Liver (tissue), 9 donors: Measurements from ENCODE around the gene PHF10. TPM values are rescaled to one million over a fixed set of nuclear protein-coding genes. Genes with fewer than 3 reads are reported as not detected.

ENCODE experiments used
- DNase-seq: peaks from one replicate; pipeline ENCODE4 v3.0.0-alpha.2; 2017; ENCODE audit warnings: low spot score
- H3K27ac ChIP-seq, 2 donors: one replicate each; pipeline ENCODE4 v1.7.0; 2013; ENCODE audit warnings: inconsistent platforms in 2 of 2, low read length in 2 of 2, control low read depth in 1 of 2, low read depth in 1 of 2, mild to moderate bottlenecking in 1 of 2
- H3K27me3 ChIP-seq, 4 donors: one replicate each; pipeline versions ENCODE4 v1.6.1 to v1.7.0; 2013; ENCODE audit warnings: low read length in 3 of 4, inconsistent platforms in 1 of 4, mild to moderate bottlenecking in 1 of 4, moderate library complexity in 1 of 4; ENCODE audit not compliant: control insufficient read depth in 4 of 4, insufficient read depth in 4 of 4
- H3K36me3 ChIP-seq, 4 donors: one replicate each; pipeline versions ENCODE4 v1.6.1 to v1.7.0; 2013; ENCODE audit warnings: low read length in 3 of 4, mild to moderate bottlenecking in 3 of 4, low read depth in 1 of 4, moderate library complexity in 1 of 4; ENCODE audit not compliant: control insufficient read depth in 4 of 4, insufficient read depth in 3 of 4
- H3K4me1 ChIP-seq, 4 donors: one replicate each; pipeline versions ENCODE4 v1.6.1 to v1.7.0; 2013; ENCODE audit warnings: low read length in 3 of 4, mild to moderate bottlenecking in 3 of 4, moderate library complexity in 1 of 4; ENCODE audit not compliant: control insufficient read depth in 4 of 4, insufficient read depth in 4 of 4
- H3K4me3 ChIP-seq, 3 donors: one replicate each; pipeline versions ENCODE4 v1.6.1 to v1.7.0; 2013; ENCODE audit warnings: low read length in 3 of 3, control low read depth in 1 of 3, low read depth in 1 of 3, mild to moderate bottlenecking in 1 of 3
- H3K9ac ChIP-seq, 2 donors: one replicate each; pipeline ENCODE4 v1.7.0; 2013; ENCODE audit warnings: low read length in 2 of 2, mild to moderate bottlenecking in 2 of 2, moderate library complexity in 2 of 2, control low read depth in 1 of 2, low read depth in 1 of 2
- H3K9me3 ChIP-seq, 4 donors: one replicate each; pipeline versions ENCODE4 v1.6.1 to v1.7.0; 2013; ENCODE audit warnings: low read length in 3 of 4; ENCODE audit not compliant: control insufficient read depth in 4 of 4
- EGR1 ChIP-seq, 2 donors: IDR thresholded peaks; 2 replicates each; pipeline ENCODE4 v1.6.1; 2016 to 2018; ENCODE audit warnings: antibody characterized with exemption in 2 of 2, low read depth in 2 of 2
- FOXA1 ChIP-seq: IDR thresholded peaks from 2 replicates; pipeline ENCODE4 v1.6.1; 2016; ENCODE audit warnings: antibody characterized with exemption
- FOXA2 ChIP-seq: IDR thresholded peaks from 2 replicates; pipeline ENCODE4 v1.6.1; 2016; ENCODE audit warnings: antibody characterized with exemption
- GABPA ChIP-seq, 2 donors: IDR thresholded peaks in 1 of 2; conservative IDR thresholded peaks in 1 of 2; 2 replicates each; pipeline ENCODE4 v1.6.1; 2016; ENCODE audit warnings: antibody characterized with exemption in 2 of 2, mild to moderate bottlenecking in 1 of 2, moderate library complexity in 1 of 2
- HNF4A ChIP-seq, 2 donors: conservative IDR thresholded peaks; 2 replicates each; pipeline ENCODE4 v1.6.1; 2016; ENCODE audit warnings: antibody characterized with exemption in 2 of 2, mild to moderate bottlenecking in 2 of 2
- HNF4G ChIP-seq: IDR thresholded peaks from 2 replicates; pipeline ENCODE4 v1.6.1; 2016; ENCODE audit warnings: antibody characterized with exemption
- JUND ChIP-seq, 2 donors: IDR thresholded peaks; 2 replicates each; pipeline ENCODE4 v1.6.1; 2016; ENCODE audit warnings: antibody characterized with exemption in 2 of 2
- NR2F2 ChIP-seq: IDR thresholded peaks from 2 replicates; pipeline ENCODE4 v1.6.1; 2016; ENCODE audit warnings: antibody characterized with exemption
- RAD21 ChIP-seq, 2 donors: IDR thresholded peaks; 2 replicates each; pipeline ENCODE4 v1.6.1; 2016; ENCODE audit warnings: antibody characterized with exemption in 2 of 2, mild to moderate bottlenecking in 2 of 2
- RXRA ChIP-seq, 2 donors: IDR thresholded peaks; 2 replicates each; pipeline ENCODE4 v1.6.1; 2017 to 2018; ENCODE audit warnings: antibody characterized with exemption in 2 of 2, mild to moderate bottlenecking in 1 of 2
- SP1 ChIP-seq: IDR thresholded peaks from 2 replicates; pipeline ENCODE4 v1.6.1; 2018; ENCODE audit warnings: antibody characterized with exemption, mild to moderate bottlenecking
- YY1 ChIP-seq: IDR thresholded peaks from 2 replicates; pipeline ENCODE4 v1.6.1; 2016; ENCODE audit warnings: antibody characterized with exemption, mild to moderate bottlenecking
- WGBS: extraction: QIAGEN DNeasy Blood & Tissue Kit; methylation state at CpG from one replicate; pipeline ENCODE4 v1.1.7; 2013; 5-methylcytosine and 5-hydroxymethylcytosine counted together
- polyA plus RNA-seq, 2 donors: library from polyadenylated mRNA; stranded (reverse) in 1 of 2; unstranded in 1 of 2; fragments of 200-250 nt in 1 of 2; fragments of >200 nt in 1 of 2; fragmentation: Nextera tagmentation in 1 of 2; extraction: Ambion mirVana in 1 of 2; gene quantifications; one replicate each; pipeline versions ENCODE4 v1.2.1 to v1.2.3, GENCODE V29; 2013 to 2015
- total RNA-seq, 2 donors: library from RNA; depleted of rRNA; stranded (reverse); fragments of >200 nt; gene quantifications; one replicate each; pipeline ENCODE4 v1.2.3, GENCODE V29; 2014
- TF ChIP-seq, protein P1 (sequence below): IDR thresholded peaks from 2 replicates; pipeline ENCODE4 v1.6.1; 2016; ENCODE audit warnings: antibody characterized with exemption
- TF ChIP-seq, protein P2 (sequence below): fragments of 150-350 bp; IDR thresholded peaks from 2 replicates; pipeline ENCODE4 v1.5.1; 2017; ENCODE audit warnings: improper control_type of control experiment, low read depth, low read length; ENCODE audit not compliant: missing input control
- TF ChIP-seq, protein P3 (sequence below): IDR thresholded peaks from 2 replicates; pipeline ENCODE4 v1.6.1; 2016; ENCODE audit warnings: antibody characterized with exemption
- TF ChIP-seq, protein P4 (sequence below): IDR thresholded peaks from 2 replicates; pipeline ENCODE4 v1.6.1; 2016; ENCODE audit warnings: antibody characterized with exemption
- donor health status: healthy.
- donor health status: healthy.
- donor health status: healthy.
- donor health status: healthy.
- donor health status: healthy.

Gene PHF10
- total and polyA plus RNA-seq, 4 donors, result 10.2 to 25.7 (median 18.6) TPM

DNA sequence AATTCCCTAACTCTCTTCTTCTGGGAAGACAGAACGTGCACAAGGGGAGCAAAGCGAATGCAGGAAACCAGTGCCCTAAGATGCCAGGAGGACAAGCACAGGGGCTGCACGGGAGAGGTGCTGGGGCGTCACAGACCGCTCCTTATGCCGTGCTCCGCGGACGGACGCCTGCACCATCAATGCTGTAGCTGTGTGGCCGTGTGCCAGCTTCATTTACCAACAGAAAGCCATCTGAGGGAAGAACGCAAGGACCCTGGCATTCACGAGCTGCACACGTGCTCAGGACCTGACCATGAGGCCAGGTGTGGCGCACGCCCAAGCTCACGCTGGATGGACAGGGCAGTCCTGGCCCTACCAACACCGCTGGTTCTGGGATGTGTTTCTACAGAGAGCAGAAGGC is 57.9 kb downstream of the PHF10 start:
- TF ChIP-seq HNF4A (conservative IDR thresholded peaks at IDR 0.05) (no peak), NR2F2 (no peak), HNF4G (no peak), FOXA1 (no peak), EGR1 (IDR thresholded peaks at IDR 0.05; ENCODE audit: low read depth in 2 of 2) (no peak), YY1 (no peak), RXRA (IDR thresholded peaks at IDR 0.05) (no peak), FOXA2 (no peak), RAD21 (IDR thresholded peaks at IDR 0.05) (no peak), SP1 (no peak), GABPA (IDR thresholded peaks at IDR 0.05 in 1 of 2, conservative IDR thresholded peaks at IDR 0.05 in 1 of 2) (no peak), JUND (IDR thresholded peaks at IDR 0.05) (no peak)
- TF ChIP-seq, protein P1, sequence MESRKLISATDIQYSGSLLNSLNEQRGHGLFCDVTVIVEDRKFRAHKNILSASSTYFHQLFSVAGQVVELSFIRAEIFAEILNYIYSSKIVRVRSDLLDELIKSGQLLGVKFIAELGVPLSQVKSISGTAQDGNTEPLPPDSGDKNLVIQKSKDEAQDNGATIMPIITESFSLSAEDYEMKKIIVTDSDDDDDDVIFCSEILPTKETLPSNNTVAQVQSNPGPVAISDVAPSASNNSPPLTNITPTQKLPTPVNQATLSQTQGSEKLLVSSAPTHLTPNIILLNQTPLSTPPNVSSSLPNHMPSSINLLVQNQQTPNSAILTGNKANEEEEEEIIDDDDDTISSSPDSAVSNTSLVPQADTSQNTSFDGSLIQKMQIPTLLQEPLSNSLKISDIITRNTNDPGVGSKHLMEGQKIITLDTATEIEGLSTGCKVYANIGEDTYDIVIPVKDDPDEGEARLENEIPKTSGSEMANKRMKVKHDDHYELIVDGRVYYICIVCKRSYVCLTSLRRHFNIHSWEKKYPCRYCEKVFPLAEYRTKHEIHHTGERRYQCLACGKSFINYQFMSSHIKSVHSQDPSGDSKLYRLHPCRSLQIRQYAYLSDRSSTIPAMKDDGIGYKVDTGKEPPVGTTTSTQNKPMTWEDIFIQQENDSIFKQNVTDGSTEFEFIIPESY, result no peak
- TF ChIP-seq, protein P2, sequence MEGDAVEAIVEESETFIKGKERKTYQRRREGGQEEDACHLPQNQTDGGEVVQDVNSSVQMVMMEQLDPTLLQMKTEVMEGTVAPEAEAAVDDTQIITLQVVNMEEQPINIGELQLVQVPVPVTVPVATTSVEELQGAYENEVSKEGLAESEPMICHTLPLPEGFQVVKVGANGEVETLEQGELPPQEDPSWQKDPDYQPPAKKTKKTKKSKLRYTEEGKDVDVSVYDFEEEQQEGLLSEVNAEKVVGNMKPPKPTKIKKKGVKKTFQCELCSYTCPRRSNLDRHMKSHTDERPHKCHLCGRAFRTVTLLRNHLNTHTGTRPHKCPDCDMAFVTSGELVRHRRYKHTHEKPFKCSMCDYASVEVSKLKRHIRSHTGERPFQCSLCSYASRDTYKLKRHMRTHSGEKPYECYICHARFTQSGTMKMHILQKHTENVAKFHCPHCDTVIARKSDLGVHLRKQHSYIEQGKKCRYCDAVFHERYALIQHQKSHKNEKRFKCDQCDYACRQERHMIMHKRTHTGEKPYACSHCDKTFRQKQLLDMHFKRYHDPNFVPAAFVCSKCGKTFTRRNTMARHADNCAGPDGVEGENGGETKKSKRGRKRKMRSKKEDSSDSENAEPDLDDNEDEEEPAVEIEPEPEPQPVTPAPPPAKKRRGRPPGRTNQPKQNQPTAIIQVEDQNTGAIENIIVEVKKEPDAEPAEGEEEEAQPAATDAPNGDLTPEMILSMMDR, result no peak
- TF ChIP-seq, protein P3, sequence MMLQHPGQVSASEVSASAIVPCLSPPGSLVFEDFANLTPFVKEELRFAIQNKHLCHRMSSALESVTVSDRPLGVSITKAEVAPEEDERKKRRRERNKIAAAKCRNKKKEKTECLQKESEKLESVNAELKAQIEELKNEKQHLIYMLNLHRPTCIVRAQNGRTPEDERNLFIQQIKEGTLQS, result no peak
- Histone ChIP-seq H3K27me3 (no peaks in the 10 kb centered on the region), H3K4me1 (no peaks in the 10 kb centered on the region), H3K27ac (no peak overlapping the region), H3K36me3 (peaks cover 2 to 60% (median 22%) of the 10 kb centered on the region in 4 donors), H3K9ac (no peak overlapping the region), H3K9me3 (no peaks in the 10 kb centered on the region), H3K4me3 (no peak overlapping the region)
- 99% methylated on average over 18 of the region's 18 CpGs for WGBS
- no peak for DNase-seq

DNA sequence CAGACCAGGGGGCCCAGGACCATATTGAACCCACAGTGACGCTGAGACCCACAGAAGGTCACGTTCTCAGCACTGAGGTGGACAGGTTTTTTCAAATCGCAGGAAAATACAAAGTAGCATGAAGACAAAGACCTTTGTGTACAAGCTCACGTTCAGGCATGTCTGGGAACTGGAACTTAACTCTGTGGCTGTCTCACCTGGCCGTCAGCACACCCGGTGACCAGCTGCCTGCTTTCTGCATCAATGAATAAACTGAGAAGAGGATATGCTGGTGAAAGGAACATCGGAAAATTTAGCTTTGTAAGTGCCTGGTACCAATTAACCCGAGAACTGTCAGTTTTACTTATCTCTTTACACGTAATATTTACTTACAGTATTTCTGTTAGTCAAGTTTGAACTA is 59.0 kb downstream of the PHF10 start:
- H3K36me3 ChIP-seq, result peaks cover 2 to 55% (median 22%) of the 10 kb centered on the region in 4 donors
- TF ChIP-seq JUND (IDR thresholded peaks at IDR 0.05), result no peak
- TF ChIP-seq, protein P2, result no peak
- no peak for TF ChIP-seq HNF4G
- TF ChIP-seq FOXA1, result no peak
- TF ChIP-seq NR2F2, result no peak
- no peak for TF ChIP-seq HNF4A (conservative IDR thresholded peaks at IDR 0.05)
- TF ChIP-seq RAD21 (IDR thresholded peaks at IDR 0.05), result no peak
- no peak for TF ChIP-seq GABPA (IDR thresholded peaks at IDR 0.05 in 1 of 2, conservative IDR thresholded peaks at IDR 0.05 in 1 of 2)
- TF ChIP-seq, protein P4, sequence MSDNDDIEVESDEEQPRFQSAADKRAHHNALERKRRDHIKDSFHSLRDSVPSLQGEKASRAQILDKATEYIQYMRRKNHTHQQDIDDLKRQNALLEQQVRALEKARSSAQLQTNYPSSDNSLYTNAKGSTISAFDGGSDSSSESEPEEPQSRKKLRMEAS, result no peak
- 95% methylated on average over 9 of the region's 9 CpGs for WGBS
- no peaks in the 10 kb centered on the region for H3K27me3 ChIP-seq
- H3K9ac ChIP-seq, result no peak overlapping the region
- no peak for DNase-seq
- no peaks in the 10 kb centered on the region for H3K4me1 ChIP-seq
- no peak overlapping the region for H3K4me3 ChIP-seq
- no peaks in the 10 kb centered on the region for H3K9me3 ChIP-seq
- H3K27ac ChIP-seq, result no peak overlapping the region
